Body of pancreas (tissue), 4 donors: Measurements from ENCODE around the gene ZNF385D.

Experiments
- POLR2A ChIP-seq, 3 donors: fragments of 450-650 bp; IDR thresholded peaks; one replicate each; pipeline ENCODE4 v1.6.1; 2016; ENCODE audit warnings: antibody characterized with exemption in 3 of 3, mild to moderate bottlenecking in 2 of 3
- TF ChIP-seq, protein P1 (sequence below), 7 experiments: fragments of 450-650 bp in 4 of 7; fragments of 200-600 bp in 3 of 7; sonication (generic) in 3 of 7; IDR thresholded peaks; one replicate each; pipeline ENCODE4 v1.5.1; 2016 to 2019; ENCODE audit warnings: antibody characterized with exemption in 7 of 7

GRCh38 chr3:21618695-21619094, 132.3 kb downstream of the ZNF385D start:
- TF ChIP-seq, protein P1, sequence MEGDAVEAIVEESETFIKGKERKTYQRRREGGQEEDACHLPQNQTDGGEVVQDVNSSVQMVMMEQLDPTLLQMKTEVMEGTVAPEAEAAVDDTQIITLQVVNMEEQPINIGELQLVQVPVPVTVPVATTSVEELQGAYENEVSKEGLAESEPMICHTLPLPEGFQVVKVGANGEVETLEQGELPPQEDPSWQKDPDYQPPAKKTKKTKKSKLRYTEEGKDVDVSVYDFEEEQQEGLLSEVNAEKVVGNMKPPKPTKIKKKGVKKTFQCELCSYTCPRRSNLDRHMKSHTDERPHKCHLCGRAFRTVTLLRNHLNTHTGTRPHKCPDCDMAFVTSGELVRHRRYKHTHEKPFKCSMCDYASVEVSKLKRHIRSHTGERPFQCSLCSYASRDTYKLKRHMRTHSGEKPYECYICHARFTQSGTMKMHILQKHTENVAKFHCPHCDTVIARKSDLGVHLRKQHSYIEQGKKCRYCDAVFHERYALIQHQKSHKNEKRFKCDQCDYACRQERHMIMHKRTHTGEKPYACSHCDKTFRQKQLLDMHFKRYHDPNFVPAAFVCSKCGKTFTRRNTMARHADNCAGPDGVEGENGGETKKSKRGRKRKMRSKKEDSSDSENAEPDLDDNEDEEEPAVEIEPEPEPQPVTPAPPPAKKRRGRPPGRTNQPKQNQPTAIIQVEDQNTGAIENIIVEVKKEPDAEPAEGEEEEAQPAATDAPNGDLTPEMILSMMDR (IDR thresholded peaks at IDR 0.05), result no peak
- TF ChIP-seq POLR2A (IDR thresholded peaks at IDR 0.05), result no peak
